A673 (cell line): ENCODE measurements around the gene NEDD8. TPM values are rescaled to one million over a fixed set of nuclear protein-coding genes. Genes with fewer than 3 reads are reported as not detected.
A peak's percentile ranks its signal among the peaks of the same experiment; 100 is the strongest.

ENCODE experiments used
- Bru-seq: library from RNA; stranded (reverse); fragments of 400-500 nt; gene quantifications from one replicate; lab custom pipeline; 2021; lab: Mats Ljungman, UMichigan
- BruChase-seq, 2 experiments: library from RNA; stranded (reverse); fragments of 400-500 nt; gene quantifications; one replicate each; lab custom pipeline; 2021; lab: Mats Ljungman, UMichigan
- BruUV-seq: library from RNA; stranded (reverse); fragments of 400-500 nt; replicated peaks from 2 replicates; lab custom pipeline; 2021; lab: Mats Ljungman, UMichigan
- CTCF ChIA-PET: fragments of 300-600 bp; sonication (Branson Sonifier 250); formaldehyde crosslinking; loops from one replicate; lab custom pipeline; 2022; ENCODE audit warnings: antibody characterized with exemption; lab: Charles Lee
- POLR2A ChIA-PET: fragments of 300-600 bp; sonication (Branson Sonifier 250); formaldehyde crosslinking; loops from one replicate; lab custom pipeline; 2022; ENCODE audit warnings: antibody characterized with exemption; ENCODE audit not compliant: low non-redundant PET; lab: Charles Lee
- DNase-seq: peaks from one replicate; pipeline ENCODE4 v3.0.0-alpha.2; 2015; ENCODE audit warnings: low spot score
- H3K27ac ChIP-seq: fragments of 200-600 bp; sonication (generic); 2 replicates; pipeline ENCODE4 v1.5.1; 2016; ENCODE audit warnings: mixed run types, low read depth, mild to moderate bottlenecking, mixed read lengths, antibody characterized with exemption, low read length; ENCODE audit not compliant: poor library complexity, severe bottlenecking
- H3K27me3 ChIP-seq: fragments of 200-600 bp; sonication (generic); replicated peaks from 2 replicates; pipeline ENCODE4 v1.6.1; 2017; ENCODE audit warnings: mixed run types, low read depth, mild to moderate bottlenecking, mixed read lengths, antibody characterized with exemption, low read length; ENCODE audit not compliant: insufficient read depth, poor library complexity
- H3K36me3 ChIP-seq: fragments of 200-600 bp; sonication (generic); 2 replicates; pipeline ENCODE4 v1.6.1; 2016; ENCODE audit warnings: mixed run types, mild to moderate bottlenecking, mixed read lengths, antibody characterized with exemption, low read length; ENCODE audit not compliant: insufficient read depth, poor library complexity, severe bottlenecking
- H3K4me1 ChIP-seq: fragments of 200-600 bp; sonication (generic); 2 replicates; pipeline ENCODE4 v1.6.1; 2017; ENCODE audit warnings: mixed run types, mild to moderate bottlenecking, mixed read lengths, antibody characterized with exemption, low read length; ENCODE audit not compliant: insufficient read depth, poor library complexity, severe bottlenecking
- H3K4me3 ChIP-seq: fragments of 200-600 bp; sonication (generic); 2 replicates; pipeline ENCODE4 v1.5.1; 2016; ENCODE audit warnings: low read depth, mixed run types, mild to moderate bottlenecking, mixed read lengths, low read length; ENCODE audit not compliant: poor library complexity, severe bottlenecking
- H3K9me3 ChIP-seq: fragments of 200-600 bp; sonication (generic); 2 replicates; pipeline ENCODE4 v1.6.1; 2016; ENCODE audit warnings: mixed run types, low read depth, mild to moderate bottlenecking, mixed read lengths, antibody characterized with exemption, low read length; ENCODE audit not compliant: poor library complexity, severe bottlenecking
- EZH2 ChIP-seq: fragments of 200-600 bp; sonication (generic); IDR thresholded peaks from 2 replicates; pipeline ENCODE4 v1.6.1; 2017; ENCODE audit warnings: borderline replicate concordance, low read depth, mild to moderate bottlenecking, mixed read lengths, antibody characterized with exemption, low read length; ENCODE audit not compliant: poor library complexity, severe bottlenecking
- intact Hi-C: fragments of 100-400 bp; cut with micrococcal nuclease; formaldehyde crosslinking; loops from one replicate; pipeline ENCODE4 v1.10.0; 2022; ENCODE audit not compliant: unreplicated experiment
- long read RNA-seq: library from polyadenylated mRNA; stranded (forward); transcript quantifications from one replicate; pipeline ENCODE4 v2.0.0, GENCODE V29; 2022
- total RNA-seq: library from RNA; stranded (reverse); gene quantifications from 2 replicates; pipeline ENCODE4 v1.2.3, GENCODE V29; 2021
- TF ChIP-seq, protein P1 (sequence below): fragments of 300-800, 200-600 bp; sonication (generic); conservative IDR thresholded peaks from 2 replicates; pipeline ENCODE4 v1.5.1; 2017; ENCODE audit warnings: low read depth, mild to moderate bottlenecking, antibody characterized with exemption, low read length, moderate library complexity, mixed read lengths

Gene NEDD8
- total RNA-seq (257 and 266 TPM in 2 replicates), Bru-seq, nascent RNA (percentile 98 among the genes with signal in this experiment), BruChase-seq, experiment 1, labeled RNA remaining after a 2-hour chase (percentile 98 among the genes with signal in this experiment), BruChase-seq, experiment 2, labeled RNA remaining after a 6-hour chase (percentile 99 among the genes with signal in this experiment)
- long read RNA-seq, transcript NEDD8-201 (4 exons, 708 nt), result major isoform, 149 of 165 reads
- long read RNA-seq, transcript NEDD8-202 (4 exons, 626 nt), result minor isoform, 5 of 165 reads
- long read RNA-seq, partial matches to known transcripts, result 0 of 165 reads
- long read RNA-seq, other reads (novel, unspliced or antisense), result 0 of 165 reads

DNA sequence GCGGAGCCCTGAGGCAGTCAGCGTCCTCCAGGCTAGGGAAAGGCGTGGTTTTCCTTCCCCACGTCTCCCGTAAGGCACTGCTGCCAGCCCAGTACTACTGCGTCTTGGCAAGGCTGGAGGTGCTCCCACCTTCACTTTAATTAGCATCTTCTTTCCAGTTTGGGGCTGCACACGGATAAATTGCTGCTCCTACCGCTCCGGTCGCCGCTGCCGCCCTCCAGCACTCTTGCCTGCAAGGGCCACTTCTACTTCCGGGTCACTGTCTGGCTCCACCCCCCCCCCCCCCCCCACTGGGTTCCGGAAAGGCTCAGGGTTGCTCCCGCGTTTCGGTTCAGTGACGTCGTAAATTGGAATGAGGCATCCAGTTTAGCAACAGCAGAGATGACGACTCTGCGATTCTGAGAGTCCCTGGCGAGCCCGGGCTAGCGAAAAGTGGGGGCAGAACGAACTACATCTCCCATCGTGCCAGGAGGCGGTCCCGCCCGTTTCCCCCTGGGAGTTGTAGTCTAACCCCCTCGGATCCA is at the start of gene NEDD8:
TSS of gene NEDD8 (minus strand) at position 247 of the 524 bp plus-strand sequence. CDS start at position 147, 100 bp downstream.
- peak within 1 kb of the TSS; percentile 77 for H3K4me3 ChIP-seq
- peaks cover 29% of the 10 kb centered on the region for H3K36me3 ChIP-seq
- BruUV-seq, result no TSS peak
- no peaks in the 10 kb centered on the region for H3K27me3 ChIP-seq
- ChIA-PET POLR2A (interaction anchor here (0.7 kb wide), 1 partner anchor 1763 kb away, joined by 3 read pairs; no protein-coding TSS in a partner anchor), CTCF (no interaction called here)
- peak within 1 kb of the TSS; percentile 88 for H3K27ac ChIP-seq
- no peaks in the 10 kb centered on the region for H3K9me3 ChIP-seq
- H3K4me1 ChIP-seq, result peaks cover 15% of the 10 kb centered on the region
- TF ChIP-seq, protein P1, sequence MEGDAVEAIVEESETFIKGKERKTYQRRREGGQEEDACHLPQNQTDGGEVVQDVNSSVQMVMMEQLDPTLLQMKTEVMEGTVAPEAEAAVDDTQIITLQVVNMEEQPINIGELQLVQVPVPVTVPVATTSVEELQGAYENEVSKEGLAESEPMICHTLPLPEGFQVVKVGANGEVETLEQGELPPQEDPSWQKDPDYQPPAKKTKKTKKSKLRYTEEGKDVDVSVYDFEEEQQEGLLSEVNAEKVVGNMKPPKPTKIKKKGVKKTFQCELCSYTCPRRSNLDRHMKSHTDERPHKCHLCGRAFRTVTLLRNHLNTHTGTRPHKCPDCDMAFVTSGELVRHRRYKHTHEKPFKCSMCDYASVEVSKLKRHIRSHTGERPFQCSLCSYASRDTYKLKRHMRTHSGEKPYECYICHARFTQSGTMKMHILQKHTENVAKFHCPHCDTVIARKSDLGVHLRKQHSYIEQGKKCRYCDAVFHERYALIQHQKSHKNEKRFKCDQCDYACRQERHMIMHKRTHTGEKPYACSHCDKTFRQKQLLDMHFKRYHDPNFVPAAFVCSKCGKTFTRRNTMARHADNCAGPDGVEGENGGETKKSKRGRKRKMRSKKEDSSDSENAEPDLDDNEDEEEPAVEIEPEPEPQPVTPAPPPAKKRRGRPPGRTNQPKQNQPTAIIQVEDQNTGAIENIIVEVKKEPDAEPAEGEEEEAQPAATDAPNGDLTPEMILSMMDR, result no peak
- DNase-seq, result peak; percentile 98
- intact Hi-C loops, result loop anchor here (1.0 kb wide), 1 partner anchor 19 kb away; the partner anchor contains the start of gene CHMP4A

DNA sequence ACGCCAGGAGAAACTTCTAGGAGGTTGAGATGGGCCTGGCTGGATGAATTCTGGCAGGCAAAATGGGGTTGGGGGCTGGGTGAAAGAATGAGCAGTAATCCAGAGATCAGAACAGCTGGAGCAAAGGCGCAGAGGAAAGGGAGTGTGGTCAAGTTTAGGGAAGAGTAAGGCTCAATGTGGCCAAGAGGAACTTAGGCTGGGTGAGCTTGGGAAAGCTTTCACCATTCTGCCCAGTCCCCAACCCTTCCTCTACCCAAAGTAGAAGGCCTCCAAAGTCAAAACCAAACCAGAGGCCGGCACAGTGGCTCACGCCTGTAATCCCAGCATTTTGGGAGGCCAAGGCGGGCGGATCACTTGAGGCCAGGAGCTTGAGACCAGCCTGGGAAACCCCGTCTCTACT is 49.5 kb upstream of the NEDD8 start:
- no peak for DNase-seq
- intact Hi-C loops, result no loop called here
- CTCF ChIA-PET, result no interaction called here
- Histone ChIP-seq H3K27ac (no peak overlapping the region), H3K9me3 (no peaks in the 10 kb centered on the region), H3K4me3 (no peak overlapping the region), H3K27me3 (no peaks in the 10 kb centered on the region), H3K4me1 (no peaks in the 10 kb centered on the region), H3K36me3 (no peaks in the 10 kb centered on the region)
- TF ChIP-seq EZH2, result no peak
- TF ChIP-seq, protein P1, result no peak
- no TSS peak for BruUV-seq
- POLR2A ChIA-PET, result no interaction called here

DNA sequence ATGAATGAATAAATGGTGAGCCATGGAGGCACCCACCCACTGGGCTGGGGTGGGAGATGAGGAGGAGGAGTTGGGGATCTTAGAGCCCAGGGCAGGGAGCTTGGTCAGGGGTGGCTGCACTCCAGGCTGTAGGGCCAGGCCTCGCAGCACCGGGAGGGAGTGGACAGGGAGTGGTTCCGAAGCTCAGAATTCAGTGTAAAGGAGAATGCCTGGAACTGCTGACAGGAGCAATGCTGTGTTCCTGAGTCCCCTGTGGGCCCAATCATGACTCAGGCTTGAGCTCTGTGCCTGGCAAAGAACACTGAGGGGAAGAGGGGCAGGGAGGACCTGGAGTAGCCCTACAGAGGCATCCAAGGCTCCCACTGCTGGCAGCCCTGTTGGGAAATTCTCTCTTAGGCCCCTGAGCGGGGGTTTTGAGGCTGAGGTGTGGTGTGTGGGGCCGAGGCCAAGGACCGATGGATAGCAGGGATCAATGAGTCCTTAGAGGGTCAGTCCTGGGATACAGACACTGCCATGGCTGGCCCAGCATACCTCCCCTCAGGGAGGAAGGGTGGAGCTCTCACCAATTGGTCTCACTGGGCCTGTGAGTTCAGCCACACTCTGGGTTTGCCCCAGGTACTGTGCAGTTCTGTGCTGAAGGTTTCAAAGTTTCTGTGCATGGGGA is 48.8 kb upstream of the NEDD8 start:
- BruUV-seq, result no TSS peak
- DNase-seq, result no peak
- H3K27me3 ChIP-seq, result no peaks in the 10 kb centered on the region
- H3K4me1 ChIP-seq, result no peaks in the 10 kb centered on the region
- H3K36me3 ChIP-seq, result no peaks in the 10 kb centered on the region
- H3K27ac ChIP-seq, result no peak overlapping the region
- TF ChIP-seq, protein P1, result no peak
- no peak for TF ChIP-seq EZH2
- no peak overlapping the region for H3K4me3 ChIP-seq
- POLR2A ChIA-PET, result no interaction called here
- CTCF ChIA-PET, result interaction anchor here (0.5 kb wide), 1 partner anchor 285 kb away, joined by 4 read pairs; no protein-coding TSS in a partner anchor
- intact Hi-C loops, result no loop called here
- H3K9me3 ChIP-seq, result no peaks in the 10 kb centered on the region
